Activated CD4-positive, CD25-positive, alpha-beta regulatory T cell treated with anti-CD3 and anti-CD28 coated beads, Interleukin-2, amount 50 U/mL, for 24 hours (primary cell): Measurements from ENCODE around the gene CLEC19A.
"Not testable (repeated sequence)": the region's sequence is repeated elsewhere in the genome, so short reads cannot be mapped to it uniquely, and the experiment has no call there.

Experiments used
- ATAC-seq, 2 donors: fragments of 150-1000 bp; cut with Tn5 transposase; one replicate each; pipeline ENCODE4 v1.10.0; 2021; ENCODE audit warnings: mild to moderate bottlenecking in 1 of 2, moderate library complexity in 1 of 2

The CLEC19A gene

DNA sequence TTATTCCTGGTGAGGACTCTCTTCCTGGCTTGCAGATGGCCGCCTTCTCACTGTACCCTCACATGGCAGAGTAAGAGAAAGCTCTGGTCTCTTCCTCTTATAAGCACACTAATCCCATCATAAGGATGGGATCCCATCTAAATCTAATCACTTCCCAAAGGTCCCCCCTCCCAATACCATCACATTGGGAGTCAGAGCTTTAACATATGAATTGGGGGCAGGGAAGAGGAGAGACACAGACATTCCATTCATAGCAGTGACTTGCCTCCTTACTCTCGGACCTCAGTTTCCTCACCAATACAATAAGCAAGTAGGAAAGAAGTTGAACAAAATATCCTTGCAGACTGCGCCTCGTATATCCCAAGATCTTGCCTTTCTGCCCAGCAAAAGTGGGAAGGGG, 1.7 kb downstream of the CLEC19A start:
- ATAC-seq = no peak

DNA sequence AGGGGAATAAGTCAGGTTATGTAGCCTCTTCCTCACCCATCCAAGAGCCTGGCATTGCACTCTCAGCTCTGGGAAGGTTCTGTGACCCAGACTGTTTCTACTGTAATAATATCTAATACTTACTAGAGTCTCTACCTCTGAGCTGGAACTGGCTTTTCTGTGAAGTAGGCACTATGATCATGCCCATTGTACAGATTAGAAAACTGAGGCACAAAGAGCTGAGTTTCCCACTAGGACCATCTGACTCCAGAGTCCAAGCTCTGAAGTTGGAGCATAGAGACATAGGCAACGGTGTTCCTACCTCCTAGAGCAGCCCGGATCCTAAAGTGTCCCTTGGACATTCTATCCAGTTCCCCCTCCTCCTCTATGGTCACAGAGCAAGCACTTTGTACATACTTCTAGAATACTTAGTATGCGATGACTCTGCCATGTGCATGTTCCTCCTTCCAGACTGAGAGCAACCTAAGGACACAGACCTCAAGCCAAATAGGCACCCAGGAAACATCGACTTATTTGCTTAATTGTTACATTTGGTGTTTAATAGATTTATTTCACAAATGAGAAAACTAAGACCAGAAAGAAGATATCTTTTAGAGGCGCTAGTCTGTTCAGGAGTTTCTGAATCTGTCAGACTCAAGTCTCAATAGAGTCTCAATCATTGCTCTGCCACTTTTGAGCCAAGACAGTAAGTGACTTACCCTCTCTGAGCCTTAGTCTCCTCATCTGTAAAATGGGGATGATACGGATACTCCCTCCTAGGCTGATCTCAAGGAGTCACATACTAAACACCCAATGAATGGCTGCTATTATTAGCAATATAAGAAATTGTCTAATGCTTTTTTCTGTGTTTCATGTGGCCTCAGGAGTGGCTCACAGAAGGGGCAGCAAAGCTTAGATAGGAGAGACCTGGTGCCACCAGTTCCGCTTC, 3.6 kb downstream of the CLEC19A start:
- ATAC-seq = no peak

DNA sequence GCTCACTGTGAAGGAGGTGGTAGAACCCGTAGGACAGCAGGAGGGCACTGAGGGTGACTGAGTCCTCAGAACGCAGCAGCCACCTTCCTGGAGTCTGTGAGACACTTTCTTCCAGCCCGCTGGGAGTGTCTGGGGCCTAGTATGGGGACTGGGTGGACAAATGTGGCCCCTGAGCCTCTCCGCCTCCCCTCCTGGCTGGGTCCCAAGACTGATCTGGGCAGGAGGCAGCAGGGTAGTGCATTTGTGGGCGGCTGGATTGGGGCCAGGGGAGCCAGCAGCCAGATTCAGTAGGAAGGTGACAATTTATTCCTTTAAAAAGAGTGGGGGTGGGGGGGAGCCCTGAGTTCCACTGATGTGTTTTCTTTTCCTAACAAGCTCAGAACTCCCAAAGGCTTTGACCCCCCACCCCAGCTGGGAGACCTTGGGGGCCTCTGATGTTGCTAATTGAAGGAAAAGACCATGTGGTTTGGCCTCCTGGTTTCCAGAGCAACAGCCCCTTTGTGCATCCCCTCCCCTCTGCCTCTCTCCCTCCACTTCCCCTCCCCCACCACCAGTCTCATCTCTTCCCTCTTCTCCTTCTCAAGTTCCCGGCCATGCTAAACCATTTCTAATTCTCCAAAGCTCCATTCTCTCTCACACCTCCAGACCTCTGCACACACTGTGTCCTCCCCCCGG, 4.4 kb downstream of the CLEC19A start:
- no peak for ATAC-seq

DNA sequence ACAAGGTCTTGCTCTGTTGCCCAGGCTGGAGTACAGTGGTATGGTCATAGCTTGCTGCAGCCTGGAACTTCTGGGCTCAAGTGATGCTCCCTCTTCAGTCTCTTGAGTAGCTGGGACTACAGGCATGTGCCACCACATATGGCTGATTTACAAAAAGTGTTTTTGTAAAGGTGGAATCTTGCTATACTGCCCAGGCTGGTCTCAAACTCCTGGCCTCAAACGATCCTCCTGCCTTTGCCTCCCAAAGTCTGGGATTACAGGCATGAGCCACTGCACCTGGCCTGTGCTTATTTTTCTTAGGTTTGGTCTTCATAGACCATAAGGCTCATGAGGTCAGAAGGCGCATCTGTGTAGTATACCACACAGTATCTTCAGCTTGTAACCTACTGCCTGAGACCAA, 5.3 kb downstream of the CLEC19A start:
- ATAC-seq = no peak

DNA sequence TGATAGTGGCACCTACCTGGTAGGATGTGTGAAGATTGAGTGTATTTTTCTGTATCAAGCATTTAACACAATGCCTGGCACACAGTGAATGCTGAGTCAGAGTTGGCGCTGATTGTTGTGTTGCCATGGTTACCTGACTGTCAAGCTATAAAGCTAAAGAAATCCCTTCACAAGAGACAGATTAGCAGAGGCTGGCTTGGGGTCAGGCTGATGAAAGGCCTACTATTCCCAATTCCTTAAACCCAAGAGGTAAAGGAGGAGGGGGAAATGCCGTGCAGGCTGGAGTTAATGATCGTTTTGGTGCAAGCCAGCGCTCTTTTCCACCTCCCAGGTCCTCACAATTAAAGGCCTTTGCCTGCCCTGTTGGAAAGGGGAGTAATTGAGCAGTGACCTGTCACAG, 5.9 kb downstream of the CLEC19A start:
- ATAC-seq = no peak

DNA sequence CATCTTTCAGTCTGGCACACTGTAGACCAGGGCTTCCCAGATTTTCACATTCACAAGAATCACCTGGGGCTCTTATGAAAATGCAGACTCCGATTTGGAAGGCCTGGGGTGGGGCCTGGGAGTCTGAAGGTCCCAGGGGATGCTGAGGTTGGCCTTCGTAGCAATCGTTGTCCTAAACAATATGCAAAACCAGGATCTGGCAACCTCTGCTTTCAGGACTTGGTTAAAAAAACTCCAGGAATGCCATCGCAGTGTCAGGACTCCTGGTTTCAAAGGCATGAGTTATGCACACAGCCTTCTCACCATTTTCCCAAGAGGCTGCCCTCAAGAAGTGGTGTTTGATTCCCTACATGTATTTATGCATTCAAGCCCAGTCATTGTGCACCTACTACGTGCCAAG, 6.7 kb downstream of the CLEC19A start:
- no peak for ATAC-seq

DNA sequence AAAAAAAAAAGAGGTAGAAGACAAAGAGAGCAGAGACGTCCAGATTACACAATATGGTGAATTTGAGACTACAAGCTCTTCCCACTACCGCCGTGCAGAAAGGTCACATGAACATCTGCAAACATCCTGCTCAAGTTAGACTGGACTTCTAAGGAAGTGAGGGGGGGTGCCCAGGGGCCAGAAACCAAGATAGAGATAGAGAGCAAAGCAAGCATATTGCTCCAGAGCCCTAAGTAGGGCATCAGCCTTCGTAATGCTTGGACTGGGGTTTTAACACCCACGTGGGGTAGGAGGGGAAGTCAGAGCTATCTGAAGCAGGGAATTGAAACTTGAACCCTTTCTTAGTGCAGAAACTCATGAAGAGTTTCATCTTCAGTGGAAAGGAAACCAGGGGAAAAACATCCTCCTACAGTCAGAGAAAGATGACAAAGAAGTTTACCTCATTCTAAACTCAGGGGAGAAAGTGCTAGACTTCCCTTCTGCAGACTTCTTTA, 8.7 kb downstream of the CLEC19A start:
- ATAC-seq = peak; percentile 59 to 69

DNA sequence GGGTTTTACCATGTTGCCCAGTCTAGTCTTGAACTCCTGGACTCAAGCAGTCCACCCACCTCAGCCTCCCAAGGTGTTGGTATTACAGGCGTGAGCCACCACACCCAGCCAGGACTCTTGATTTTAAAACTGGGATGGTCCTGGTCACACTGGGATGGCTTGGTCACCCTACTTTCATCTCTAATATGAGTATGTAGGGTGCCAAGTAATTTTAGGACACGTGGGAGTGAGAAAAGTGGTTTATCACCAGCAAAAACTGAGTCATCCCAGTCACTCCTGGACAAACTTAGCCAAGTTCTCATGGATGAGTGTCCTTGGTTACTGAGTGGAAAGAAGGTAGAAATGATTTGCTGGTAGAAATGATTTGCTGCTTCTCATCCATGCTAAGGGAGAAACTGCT, 9.9 kb downstream of the CLEC19A start:
- ATAC-seq = peak in 1 of 2 donors; percentile 15

DNA sequence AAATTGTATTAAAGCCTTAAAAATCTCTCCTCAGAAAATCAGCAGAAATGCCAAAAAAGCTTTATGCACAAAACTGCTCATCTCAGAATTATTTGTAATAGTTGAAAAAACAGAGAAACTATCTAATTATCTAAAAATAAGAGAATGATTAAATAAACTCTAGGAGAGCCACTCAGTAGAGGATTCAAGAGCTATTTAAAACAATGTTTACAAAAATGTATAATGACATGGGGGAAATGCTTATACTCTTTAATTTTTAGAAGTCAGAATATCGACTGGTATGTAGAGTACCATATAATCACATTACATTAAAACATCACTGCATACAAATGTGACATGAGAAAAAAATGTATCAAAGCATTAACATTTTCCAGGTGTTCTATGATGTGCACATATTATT, 11.9 kb downstream of the CLEC19A start:
- no peak for ATAC-seq

DNA sequence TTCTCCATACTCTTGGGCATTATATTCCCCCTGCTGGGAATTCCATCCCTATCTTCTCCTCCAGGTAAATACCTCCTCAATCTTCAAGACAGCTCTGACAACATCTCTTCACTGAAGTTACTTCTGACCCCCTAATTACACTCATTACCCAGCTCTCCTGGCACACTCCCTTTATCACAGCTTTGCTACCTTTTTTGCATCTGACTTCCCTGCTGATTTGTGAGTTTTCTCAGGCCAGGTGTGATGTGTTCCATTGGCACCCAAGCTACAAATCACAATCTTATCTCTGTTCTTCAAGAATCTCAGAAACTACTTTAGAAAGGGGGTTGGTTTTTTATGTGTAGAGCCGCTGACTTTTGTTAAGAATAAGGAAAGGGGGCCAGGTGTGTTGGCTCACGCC, 14.0 kb downstream of the CLEC19A start:
- ATAC-seq = no peak

DNA sequence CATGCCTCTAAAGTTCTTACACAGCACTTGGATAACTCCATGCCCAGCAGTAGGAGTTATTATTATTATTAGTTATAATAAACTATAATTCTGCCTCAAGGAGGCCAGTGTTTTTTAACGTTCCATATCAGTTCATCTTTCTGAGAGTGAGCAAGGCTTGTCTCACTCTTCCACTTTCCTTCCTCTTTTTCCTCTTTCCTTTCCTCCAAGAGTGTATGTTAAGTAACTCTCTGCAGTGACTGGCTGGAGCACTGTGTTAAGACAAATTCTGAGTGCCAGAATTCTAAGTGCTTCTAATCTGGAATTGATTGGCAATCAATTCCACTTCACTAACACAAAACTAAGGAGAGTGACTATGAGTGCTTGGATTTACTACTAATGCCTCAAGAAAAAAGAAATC, 16.4 kb downstream of the CLEC19A start:
- ATAC-seq = no peak

DNA sequence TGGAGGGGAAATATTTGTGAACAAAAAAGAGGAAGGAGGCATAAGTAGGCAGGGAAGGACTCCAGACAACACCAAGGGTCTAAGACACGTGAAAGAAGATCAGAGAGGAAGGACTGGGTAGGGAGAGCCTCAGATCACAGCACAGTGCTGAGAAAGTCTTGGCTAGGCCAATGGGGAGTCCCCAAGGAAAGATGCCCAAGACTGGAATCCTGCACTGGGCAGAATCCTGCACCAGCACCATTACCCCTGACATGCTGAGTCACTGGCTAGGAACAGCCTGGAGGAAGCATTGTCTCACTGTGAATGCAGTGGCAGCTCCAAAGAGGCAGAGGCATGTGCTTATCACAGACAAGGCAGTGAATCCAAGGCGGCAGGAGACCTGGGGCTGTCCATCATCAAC, 19.2 kb downstream of the CLEC19A start:
- no peak for ATAC-seq

DNA sequence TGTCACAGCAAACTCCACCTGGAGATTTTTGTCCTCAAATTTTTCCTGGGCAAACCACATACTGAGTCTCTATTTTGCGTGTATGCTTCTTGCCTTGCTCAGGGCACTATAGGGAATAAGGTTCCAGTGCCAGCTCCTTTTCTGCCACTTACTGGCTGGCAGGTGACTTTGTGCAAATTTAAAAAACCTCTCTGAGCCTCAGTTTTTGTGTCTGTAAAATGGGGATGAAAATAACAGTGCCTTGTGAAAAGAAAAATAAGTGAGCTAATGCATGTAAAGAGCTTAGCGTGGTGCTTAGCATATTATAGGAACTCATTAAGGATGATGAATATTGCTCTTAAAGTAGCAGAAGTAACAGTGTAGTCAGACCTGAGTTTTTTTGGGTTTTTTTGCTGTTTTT, 19.9 kb downstream of the CLEC19A start:
- ATAC-seq = no peak

DNA sequence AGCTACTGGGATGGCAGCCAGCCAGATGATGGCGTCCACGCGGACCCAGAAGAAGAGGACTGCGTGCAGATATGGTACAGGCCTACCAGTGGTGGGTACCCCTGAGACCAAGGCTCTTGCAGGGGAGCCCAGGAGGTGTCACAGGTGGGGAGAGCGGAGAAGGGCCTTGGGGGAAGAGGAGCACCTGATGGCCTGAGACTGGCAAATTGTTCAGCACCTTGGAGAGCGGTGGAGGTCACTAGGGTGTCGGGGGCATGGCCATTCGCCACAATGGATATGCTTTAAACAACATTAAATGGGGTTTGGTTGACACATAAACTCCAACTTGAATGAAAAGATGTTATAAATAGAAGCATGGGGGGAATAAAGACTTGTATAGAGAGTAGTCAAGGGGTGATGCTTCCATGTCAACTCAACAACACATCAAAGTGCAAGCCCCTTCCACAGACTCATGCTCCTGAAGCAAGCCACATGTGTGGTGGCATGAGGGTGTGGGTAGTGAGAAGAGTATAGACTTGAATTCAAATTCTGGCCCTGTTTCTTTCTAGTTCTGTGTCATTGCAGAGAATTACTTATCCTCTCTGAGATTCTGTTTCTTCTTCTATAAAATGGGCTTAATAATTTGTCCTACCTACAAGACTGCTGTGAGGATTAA, 22.2 kb downstream of the CLEC19A start:
- no peak for ATAC-seq

DNA sequence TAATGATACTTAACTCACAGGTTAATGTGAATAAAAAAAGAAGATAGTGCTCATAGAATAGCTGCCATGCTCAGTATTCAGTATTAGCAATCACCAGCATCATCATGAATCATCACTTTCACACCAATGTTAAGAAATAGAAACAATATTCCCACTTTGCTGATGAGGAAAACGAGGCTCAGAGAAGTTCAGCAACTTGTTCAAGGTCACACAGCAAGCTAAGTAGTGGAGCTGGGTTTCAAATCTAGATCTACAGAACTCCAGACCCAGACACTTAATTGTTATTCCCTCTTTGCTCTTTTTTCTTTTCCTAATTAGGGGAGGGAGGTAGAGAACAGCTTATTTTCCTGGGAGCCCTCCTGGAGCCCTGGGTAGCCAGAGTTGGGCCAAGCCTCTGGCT, 22.9 kb downstream of the CLEC19A start:
- ATAC-seq = no peak

DNA sequence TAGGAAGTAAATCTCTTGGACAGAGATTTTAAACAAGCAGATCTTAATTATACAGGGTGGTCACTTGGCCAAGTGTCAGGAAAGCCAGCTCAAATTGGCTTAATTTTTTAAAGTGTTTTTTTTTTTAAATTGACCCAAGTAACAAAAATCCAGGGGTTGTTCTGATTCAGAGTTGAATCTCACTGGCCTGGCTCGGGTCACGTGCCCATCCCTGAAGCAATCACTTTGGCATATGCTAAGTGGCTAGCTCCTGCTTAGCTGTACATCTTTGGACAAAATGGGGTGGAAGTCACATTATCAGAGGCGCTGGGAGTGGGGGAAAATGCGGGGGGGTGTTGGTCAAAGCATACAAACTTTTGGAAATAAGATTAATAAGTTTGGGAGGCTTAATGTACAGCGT, 23.6 kb downstream of the CLEC19A start:
- ATAC-seq = no peak

DNA sequence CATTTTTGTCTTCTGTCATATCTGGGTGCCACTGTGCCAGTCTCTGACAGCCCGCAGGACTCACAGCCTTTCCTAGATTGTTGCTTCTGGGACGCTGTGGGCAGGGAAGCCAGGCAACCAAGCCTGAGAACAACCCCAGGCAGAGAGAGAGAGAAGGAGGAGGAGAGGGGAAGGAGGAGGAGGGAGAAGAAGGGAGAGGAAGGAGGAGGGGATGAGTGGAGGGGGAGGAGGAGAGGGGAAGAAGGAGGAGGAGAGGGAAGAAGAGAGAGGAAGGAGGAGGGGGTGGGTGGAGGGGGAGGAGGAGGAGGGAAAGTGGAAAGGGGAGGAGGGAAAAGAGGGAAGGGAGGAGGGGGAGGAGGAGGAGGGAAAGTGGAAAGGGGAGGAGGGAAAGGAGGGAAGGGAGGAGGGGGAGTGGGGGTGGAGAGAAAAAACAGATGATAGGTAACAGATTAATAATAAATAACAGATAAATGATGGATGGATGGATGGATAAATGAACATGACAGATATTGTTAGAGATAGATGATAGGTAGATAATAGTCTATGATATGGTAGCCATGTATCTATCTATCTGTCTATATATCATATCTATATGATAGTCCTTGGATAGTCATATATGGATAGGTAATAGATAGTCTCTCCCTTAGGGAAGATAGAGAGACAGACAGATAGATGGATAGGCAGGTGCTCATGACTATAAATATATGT, 29.3 kb downstream of the CLEC19A start:
- no peak for ATAC-seq

DNA sequence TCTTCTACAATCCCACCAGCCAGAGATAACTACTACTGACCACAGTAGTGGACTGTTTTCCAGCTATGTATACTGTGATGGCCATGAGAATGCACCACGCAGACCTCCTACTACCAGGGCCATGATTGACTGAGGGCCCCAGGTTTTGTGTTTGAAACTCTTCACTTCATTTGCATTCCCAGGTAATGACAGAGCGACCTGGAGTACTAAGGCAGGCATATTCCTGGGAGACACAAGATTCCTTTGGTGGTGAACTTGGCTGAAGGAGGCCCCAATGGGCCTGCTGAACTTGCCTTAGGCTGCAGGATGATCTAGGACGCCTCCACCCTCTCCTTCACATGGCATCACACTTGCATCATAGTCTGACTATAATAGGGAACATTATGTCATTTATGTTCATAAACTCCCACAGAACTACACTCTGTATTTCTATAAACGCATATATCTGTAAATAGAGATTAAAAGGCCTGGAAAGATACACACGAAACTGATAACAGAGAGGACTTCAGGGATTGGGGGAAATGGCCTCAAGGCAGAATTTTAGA, 30.4 kb downstream of the CLEC19A start:
- no peak for ATAC-seq

DNA sequence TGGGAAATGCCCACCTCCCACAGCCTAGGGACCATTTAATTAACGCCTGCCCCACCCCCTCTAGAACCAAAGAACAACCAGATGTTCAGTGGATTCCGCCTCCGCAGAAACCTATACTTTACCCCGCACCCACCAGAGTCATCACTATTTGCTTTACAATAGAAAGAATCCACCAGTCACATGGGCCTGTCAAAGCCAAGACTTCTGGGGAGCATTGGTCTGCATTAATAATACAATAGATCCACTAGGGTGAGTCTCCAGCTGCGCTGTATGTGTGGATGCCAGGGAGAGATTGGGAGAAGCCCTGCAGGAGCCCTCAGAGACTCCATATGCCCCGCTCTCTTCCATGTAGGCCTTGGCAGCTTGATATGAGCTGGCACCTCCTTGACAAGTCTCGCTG, 31.3 kb downstream of the CLEC19A start:
- ATAC-seq = no peak

DNA sequence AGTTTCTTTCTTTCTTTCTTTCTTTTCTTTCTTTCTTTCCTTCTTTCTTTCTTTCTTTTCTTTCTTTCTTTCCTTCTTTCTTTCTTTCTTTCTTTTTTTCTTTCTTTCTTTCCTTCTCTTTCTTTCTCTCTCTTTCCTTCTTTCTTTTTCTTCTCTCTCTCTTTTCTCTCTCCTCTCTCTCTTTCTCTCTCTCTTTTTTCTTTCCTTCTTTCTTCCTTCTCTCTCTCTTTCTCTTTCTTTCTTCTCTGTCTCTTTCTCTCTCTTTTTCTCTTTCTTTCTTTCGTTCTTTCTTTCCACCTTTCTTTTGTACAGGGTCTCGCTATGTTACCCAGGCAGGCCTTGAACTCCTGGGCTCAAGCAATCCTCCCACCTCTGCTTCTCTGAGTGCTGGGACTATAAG, 35.7 kb downstream of the CLEC19A start:
- ATAC-seq = not testable (repeated sequence)

DNA sequence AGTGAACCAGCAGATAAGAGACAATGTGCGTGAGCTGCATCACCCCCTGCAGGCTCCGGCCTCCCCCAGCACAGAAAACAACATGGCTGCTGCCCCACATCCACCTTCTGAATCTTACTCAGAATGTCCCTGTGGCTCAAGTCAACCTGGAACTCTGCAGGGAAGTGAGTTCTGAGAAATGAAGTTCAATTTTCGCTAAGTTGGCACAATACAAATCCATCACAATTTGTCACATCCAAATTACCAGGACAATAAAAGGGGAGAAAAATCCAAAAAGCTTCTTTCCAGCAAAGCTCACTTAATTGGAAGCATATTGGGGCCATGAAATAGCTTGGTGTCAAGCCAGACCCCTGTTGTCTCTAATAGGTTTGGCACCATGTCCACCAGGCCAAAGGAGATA, 38.1 kb downstream of the CLEC19A start:
- ATAC-seq = no peak

DNA sequence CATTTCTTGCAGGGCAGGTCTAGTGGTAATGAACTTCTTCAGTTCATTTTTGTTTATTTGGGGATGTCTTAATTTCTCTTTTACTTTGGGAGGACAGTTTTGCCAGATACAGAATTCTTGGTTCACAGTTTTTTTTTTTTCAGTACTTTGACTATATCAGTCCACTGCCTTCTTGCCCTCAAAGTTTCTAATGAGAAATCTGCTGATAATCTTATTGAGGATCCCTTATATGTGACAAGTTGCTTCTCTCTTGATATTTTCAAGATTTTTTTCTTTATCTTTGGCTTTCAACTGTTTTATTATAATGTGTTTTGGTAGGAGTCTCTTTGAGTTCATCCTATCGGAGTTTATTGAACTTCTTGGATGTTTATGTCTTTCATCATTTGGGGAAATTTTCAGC, 42.8 kb downstream of the CLEC19A start:
- ATAC-seq = no peak

DNA sequence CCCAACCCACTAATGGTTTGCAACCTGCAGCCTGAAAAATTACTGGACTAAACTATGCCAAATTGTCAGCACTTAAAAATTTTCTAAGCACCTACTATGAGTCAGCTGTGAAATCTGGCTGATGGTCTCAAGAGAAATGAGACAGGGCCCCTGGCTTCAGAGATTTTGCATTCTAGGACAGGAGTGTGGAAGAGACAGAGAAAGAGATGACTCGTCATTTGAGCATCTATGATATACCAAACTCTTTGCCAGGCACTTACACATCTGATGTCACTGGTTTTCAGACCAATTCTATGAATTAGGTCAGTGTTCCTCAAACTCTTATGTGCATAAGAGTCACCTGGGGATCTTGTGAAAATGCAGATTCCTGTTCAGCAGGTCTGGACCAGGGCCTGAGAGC, 44.4 kb downstream of the CLEC19A start:
- no peak for ATAC-seq
